IgD-negative memory B cell (primary cell): ENCODE data around the gene CARMIL3. TPM values are rescaled to one million over a fixed set of nuclear protein-coding genes. Genes with fewer than 3 reads are reported as not detected.
A peak's percentile ranks its signal among the peaks of the same experiment; 100 is the strongest.

ENCODE experiments used
- H3K27ac Mint-ChIP-seq, 3 donors: one replicate each; pipeline ENCODE4 v1.8.0; 2020 to 2022; ENCODE audit warnings: mild to moderate bottlenecking in 3 of 3, mixed read lengths in 3 of 3, moderate library complexity in 1 of 3
- H3K27me3 Mint-ChIP-seq: one replicate; pipeline ENCODE4 v1.8.0; 2021; ENCODE audit warnings: mixed read lengths
- H3K36me3 Mint-ChIP-seq: one replicate; pipeline ENCODE4 v1.8.0; 2020; ENCODE audit warnings: mild to moderate bottlenecking, mixed read lengths
- H3K4me1 Mint-ChIP-seq, 3 donors: one replicate each; pipeline ENCODE4 v1.8.0; 2020 to 2022; ENCODE audit warnings: mixed read lengths in 3 of 3, mild to moderate bottlenecking in 1 of 3
- H3K4me3 Mint-ChIP-seq, 4 donors: one replicate each; pipeline ENCODE4 v1.8.0; 2020 to 2022; ENCODE audit warnings: mild to moderate bottlenecking in 4 of 4, mixed read lengths in 4 of 4, moderate library complexity in 3 of 4
- H3K9me3 Mint-ChIP-seq, 3 donors: one replicate each; pipeline ENCODE4 v1.8.0; 2020 to 2021; ENCODE audit warnings: mixed read lengths in 3 of 3, mild to moderate bottlenecking in 1 of 3
- polyA plus RNA-seq: library from polyadenylated mRNA; unstranded; fragments of 300-500 nt; fragmentation: Illumina TruSeq; gene quantifications from one replicate; pipeline ENCODE4 v1.2.3, GENCODE V29; 2021

Gene CARMIL3
- polyA plus RNA-seq, 1 donor from 2014 or later, result 0.35 TPM

- no peaks in the 10 kb centered on the region for H3K9me3 Mint-ChIP-seq
- H3K4me3 Mint-ChIP-seq, result peak overlapping the region in 1 of 4 donors; percentile 79
- H3K27ac Mint-ChIP-seq, result no peak overlapping the region
- no peaks in the 10 kb centered on the region for H3K27me3 Mint-ChIP-seq
- peaks cover 13 to 25% (median 20%) of the 10 kb centered on the region in 3 donors for H3K4me1 Mint-ChIP-seq
- no peaks in the 10 kb centered on the region for H3K36me3 Mint-ChIP-seq
These were observed 32.6 kb downstream of the CARMIL3 start for GRCh38 chr14:24084440-24084839.

GRCh38 chr14:24085215-24085614, 33.4 kb downstream of the CARMIL3 start:
- Mint-ChIP-seq H3K27me3 (no peaks in the 10 kb centered on the region), H3K4me3 (peak overlapping the region in 1 of 4 donors; percentile 69), H3K9me3 (no peaks in the 10 kb centered on the region), H3K36me3 (no peaks in the 10 kb centered on the region), H3K27ac (no peak overlapping the region), H3K4me1 (peaks cover 12 to 24% (median 20%) of the 10 kb centered on the region in 3 donors)

DNA sequence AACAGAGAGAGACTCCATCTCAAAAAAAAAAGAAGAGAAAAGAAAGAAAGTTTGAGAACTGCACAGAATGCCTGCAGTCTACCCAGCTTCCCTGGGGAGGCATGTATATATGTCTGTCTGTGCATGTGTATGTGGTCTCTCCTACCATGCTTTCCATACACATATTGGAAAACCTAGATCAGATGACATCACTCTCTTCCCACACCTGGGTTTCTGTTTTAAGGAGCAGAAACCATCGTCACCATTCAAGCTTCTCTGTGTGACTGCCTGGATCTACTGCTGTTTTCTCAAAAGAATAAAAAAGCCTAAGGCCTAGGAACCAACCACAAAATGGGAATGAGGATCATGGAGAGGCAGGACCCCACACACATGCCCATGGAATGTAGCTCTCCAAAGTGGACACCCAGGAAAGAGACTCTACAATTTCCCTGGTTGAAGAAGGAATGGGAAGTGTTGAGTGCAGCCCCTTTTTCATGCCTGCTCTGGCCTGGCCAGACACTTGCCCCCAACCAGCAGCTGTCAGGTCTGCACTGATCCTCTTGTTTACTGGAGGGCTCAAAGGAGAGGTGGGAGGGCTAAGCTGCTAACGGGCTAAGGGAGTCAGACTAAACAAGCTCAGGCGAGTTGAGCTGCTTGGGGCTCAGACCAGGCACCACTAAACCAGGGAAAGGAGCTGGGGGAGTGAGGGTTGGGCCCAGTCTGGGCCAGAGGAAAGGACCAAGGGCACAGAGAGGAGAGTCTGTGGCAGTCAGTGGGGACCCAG, 34.6 kb downstream of the CARMIL3 start:
- Mint-ChIP-seq H3K36me3 (no peaks in the 10 kb centered on the region), H3K4me3 (no peak overlapping the region), H3K4me1 (peaks cover 8 to 21% (median 19%) of the 10 kb centered on the region in 3 donors), H3K27me3 (no peaks in the 10 kb centered on the region), H3K27ac (no peak overlapping the region), H3K9me3 (no peaks in the 10 kb centered on the region)

GRCh38 chr14:24087004-24087403, 35.2 kb downstream of the CARMIL3 start:
- H3K36me3 Mint-ChIP-seq, result no peaks in the 10 kb centered on the region
- H3K4me3 Mint-ChIP-seq, result peak overlapping the region in 1 of 4 donors; percentile 30
- no peaks in the 10 kb centered on the region for H3K9me3 Mint-ChIP-seq
- H3K27ac Mint-ChIP-seq, result no peak overlapping the region
- no peaks in the 10 kb centered on the region for H3K27me3 Mint-ChIP-seq
- H3K4me1 Mint-ChIP-seq, result peaks cover 5 to 19% (median 19%) of the 10 kb centered on the region in 3 donors

- no peaks in the 10 kb centered on the region for H3K36me3 Mint-ChIP-seq
These were observed 36.3 kb downstream of the CARMIL3 start for GRCh38 chr14:24088095-24088494.

DNA sequence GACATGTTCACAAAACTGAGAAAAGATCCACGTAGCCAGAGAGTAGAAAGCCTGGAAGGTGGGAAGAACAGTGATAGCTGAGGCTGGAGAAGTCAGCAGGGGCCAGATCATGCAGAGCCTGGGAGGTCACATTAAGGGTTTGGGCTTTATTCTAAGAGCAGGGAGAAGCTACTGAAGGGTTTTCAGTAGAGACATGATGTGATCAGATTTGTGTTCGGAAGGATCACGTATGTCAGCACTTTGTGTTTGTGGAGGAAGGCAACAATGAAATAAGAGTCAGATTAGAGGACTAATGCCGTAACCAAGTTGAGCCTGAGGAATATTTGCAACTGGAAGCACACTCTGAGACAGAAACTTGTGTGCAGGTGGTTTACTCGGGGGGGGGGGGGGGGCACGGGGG, 38.1 kb downstream of the CARMIL3 start:
- peaks cover 10 to 24% (median 10%) of the 10 kb centered on the region in 3 donors for H3K4me1 Mint-ChIP-seq
- H3K27me3 Mint-ChIP-seq, result no peaks in the 10 kb centered on the region
- H3K4me3 Mint-ChIP-seq, result no peak overlapping the region
- no peaks in the 10 kb centered on the region for H3K9me3 Mint-ChIP-seq
- H3K27ac Mint-ChIP-seq, result no peak overlapping the region
- no peaks in the 10 kb centered on the region for H3K36me3 Mint-ChIP-seq

More at GRCh38 chr14:24088095-24088494, 36.3 kb downstream of the CARMIL3 start:
- Mint-ChIP-seq H3K27me3 (no peaks in the 10 kb centered on the region), H3K4me3 (no peak overlapping the region), H3K4me1 (peaks cover 4 to 20% (median 19%) of the 10 kb centered on the region in 3 donors), H3K27ac (no peak overlapping the region), H3K9me3 (no peaks in the 10 kb centered on the region)

GRCh38 chr14:24092110-24092504, 40.3 kb downstream of the CARMIL3 start:
- H3K4me1 Mint-ChIP-seq, result peaks cover 15 to 29% (median 26%) of the 10 kb centered on the region in 3 donors
- peaks cover 2% of the 10 kb centered on the region for H3K36me3 Mint-ChIP-seq
- no peaks in the 10 kb centered on the region for H3K27me3 Mint-ChIP-seq
- peak overlapping the region in 2 of 4 donors; percentile 18 to 81 for H3K4me3 Mint-ChIP-seq
- peak overlapping the region in 1 of 3 donors; percentile 85 for H3K27ac Mint-ChIP-seq
- H3K9me3 Mint-ChIP-seq, result no peaks in the 10 kb centered on the region

DNA sequence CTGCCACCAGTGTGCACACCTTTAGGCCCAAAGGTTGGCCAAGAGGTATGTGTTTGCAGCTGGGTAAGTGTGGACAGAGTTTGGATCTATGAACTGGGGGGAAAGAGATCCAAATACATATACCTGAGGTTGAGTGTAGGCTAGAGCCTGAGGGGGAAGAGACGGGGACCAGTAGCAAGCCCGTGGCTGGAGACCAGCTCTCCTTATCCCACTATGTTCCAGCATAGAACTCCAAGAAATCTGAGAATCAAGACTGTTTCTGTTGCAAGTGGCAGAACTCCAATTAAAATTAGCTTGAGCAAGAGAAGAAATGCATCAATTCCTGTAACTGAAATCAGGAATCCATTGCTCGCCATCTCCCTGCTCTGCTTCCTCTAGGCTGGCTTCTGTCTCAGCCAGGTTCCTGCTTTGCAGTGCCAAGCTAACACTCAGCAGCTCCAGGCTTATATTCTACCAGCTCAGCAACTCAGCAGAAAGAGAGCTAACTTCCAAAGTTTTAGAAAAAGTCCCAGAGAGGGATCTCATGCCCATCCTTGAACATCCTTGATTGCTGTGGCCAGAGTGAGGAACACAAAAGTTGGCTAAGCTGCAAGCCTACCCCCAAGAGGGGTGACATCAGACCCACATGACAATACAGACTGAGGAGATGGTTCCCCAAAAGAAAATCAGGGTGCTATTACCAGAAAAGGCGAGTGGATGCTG, 40.8 kb downstream of the CARMIL3 start:
- Mint-ChIP-seq H3K36me3 (peaks cover 2% of the 10 kb centered on the region), H3K4me3 (peak overlapping the region; percentile 5 to 98 (median 88)), H3K27me3 (no peaks in the 10 kb centered on the region), H3K27ac (peak overlapping the region; percentile 84 to 93 (median 85)), H3K9me3 (no peaks in the 10 kb centered on the region), H3K4me1 (peaks cover 15 to 29% (median 26%) of the 10 kb centered on the region in 3 donors)

- Mint-ChIP-seq H3K4me1 (peaks cover 15 to 29% (median 26%) of the 10 kb centered on the region in 3 donors), H3K4me3 (peak overlapping the region; percentile 81 to 98 (median 96)), H3K36me3 (peaks cover 2% of the 10 kb centered on the region), H3K27ac (peak overlapping the region; percentile 84 to 93 (median 85)), H3K9me3 (no peaks in the 10 kb centered on the region), H3K27me3 (no peaks in the 10 kb centered on the region)
These were observed 41.5 kb downstream of the CARMIL3 start for GRCh38 chr14:24093207-24093900.

- Mint-ChIP-seq H3K4me1 (peaks cover 15 to 29% (median 26%) of the 10 kb centered on the region in 3 donors), H3K27ac (peak within 1 kb of the TSS; percentile 84 to 98 (median 85)), H3K4me3 (peak within 1 kb of the TSS; percentile 81 to 98 (median 96)), H3K9me3 (no peaks in the 10 kb centered on the region), H3K27me3 (no peaks in the 10 kb centered on the region), H3K36me3 (peaks cover 2% of the 10 kb centered on the region)
These were observed 42.4 kb downstream of the CARMIL3 start, which contains the start of gene PCK2 for GRCh38 chr14:24093901-24094840. PCK2 (plus strand) TSS chr14:24094311; CDS start chr14:24094406, 95 bp downstream.

GRCh38 chr14:24094841-24095270, 43.0 kb downstream of the CARMIL3 start:
- Mint-ChIP-seq H3K4me1 (peaks cover 15 to 26% (median 24%) of the 10 kb centered on the region in 3 donors), H3K9me3 (no peaks in the 10 kb centered on the region), H3K27me3 (no peaks in the 10 kb centered on the region), H3K36me3 (peaks cover 2% of the 10 kb centered on the region), H3K27ac (peak overlapping the region; percentile 84 to 98 (median 85)), H3K4me3 (peak overlapping the region; percentile 81 to 98 (median 96))

DNA sequence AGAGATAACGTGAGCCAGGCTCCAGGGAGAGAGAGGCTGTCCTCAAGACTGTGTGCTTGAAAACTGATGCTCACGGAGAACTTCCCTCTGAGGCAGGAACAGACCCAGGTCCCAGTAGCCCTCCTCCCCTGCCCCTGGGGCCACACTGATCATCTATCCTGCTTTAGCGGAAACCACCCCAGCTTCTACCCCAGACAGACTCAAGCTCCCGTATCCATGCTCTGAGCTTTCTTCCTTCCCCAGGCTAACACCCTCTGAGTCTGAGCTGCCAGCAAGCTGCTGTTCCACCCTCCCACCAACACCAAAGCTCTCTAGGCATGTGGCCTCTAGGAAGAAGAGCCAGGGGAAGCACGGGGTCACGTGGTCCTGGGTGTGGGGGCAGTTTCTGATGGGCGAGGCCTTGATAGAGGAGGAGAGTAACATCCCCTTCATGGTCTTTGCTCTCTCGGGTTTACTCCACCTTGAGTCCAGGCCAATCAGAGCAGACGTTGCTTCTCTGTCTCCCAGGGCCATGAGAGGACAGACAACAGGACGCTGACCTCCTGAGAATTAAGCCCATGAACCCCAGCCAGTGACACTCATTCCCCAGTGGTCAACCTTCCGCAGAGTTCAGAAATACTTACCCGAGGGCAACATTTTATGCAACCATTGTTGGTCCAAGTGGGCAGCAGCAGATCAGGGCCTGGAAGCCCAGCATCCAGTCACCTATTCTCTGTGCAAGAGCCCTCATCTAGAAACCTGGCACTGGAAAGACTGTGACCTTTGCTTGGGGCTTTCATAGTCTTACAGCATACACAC, 43.7 kb downstream of the CARMIL3 start:
- Mint-ChIP-seq H3K4me1 (peaks cover 13 to 25% (median 22%) of the 10 kb centered on the region in 3 donors), H3K36me3 (peaks cover 2% of the 10 kb centered on the region), H3K4me3 (peak overlapping the region; percentile 81 to 98 (median 96)), H3K27ac (peak overlapping the region; percentile 84 to 98 (median 85)), H3K9me3 (no peaks in the 10 kb centered on the region), H3K27me3 (no peaks in the 10 kb centered on the region)

- peaks cover 2% of the 10 kb centered on the region for H3K36me3 Mint-ChIP-seq
- H3K4me3 Mint-ChIP-seq, result peak overlapping the region; percentile 12 to 75 (median 46)
- H3K27me3 Mint-ChIP-seq, result no peaks in the 10 kb centered on the region
- peak overlapping the region in 1 of 3 donors; percentile 59 for H3K27ac Mint-ChIP-seq
- no peaks in the 10 kb centered on the region for H3K9me3 Mint-ChIP-seq
- H3K4me1 Mint-ChIP-seq, result peaks cover 10 to 22% (median 18%) of the 10 kb centered on the region in 3 donors
These were observed 44.9 kb downstream of the CARMIL3 start for GRCh38 chr14:24096545-24097181.
